ENCODE results near the gene HIGD2A. TPM values are rescaled to one million over a fixed set of nuclear protein-coding genes. Genes with fewer than 3 reads are reported as not detected.

Gene HIGD2A
- total RNA-seq, 1 donor from 2014 or later, result 103 TPM

DNA sequence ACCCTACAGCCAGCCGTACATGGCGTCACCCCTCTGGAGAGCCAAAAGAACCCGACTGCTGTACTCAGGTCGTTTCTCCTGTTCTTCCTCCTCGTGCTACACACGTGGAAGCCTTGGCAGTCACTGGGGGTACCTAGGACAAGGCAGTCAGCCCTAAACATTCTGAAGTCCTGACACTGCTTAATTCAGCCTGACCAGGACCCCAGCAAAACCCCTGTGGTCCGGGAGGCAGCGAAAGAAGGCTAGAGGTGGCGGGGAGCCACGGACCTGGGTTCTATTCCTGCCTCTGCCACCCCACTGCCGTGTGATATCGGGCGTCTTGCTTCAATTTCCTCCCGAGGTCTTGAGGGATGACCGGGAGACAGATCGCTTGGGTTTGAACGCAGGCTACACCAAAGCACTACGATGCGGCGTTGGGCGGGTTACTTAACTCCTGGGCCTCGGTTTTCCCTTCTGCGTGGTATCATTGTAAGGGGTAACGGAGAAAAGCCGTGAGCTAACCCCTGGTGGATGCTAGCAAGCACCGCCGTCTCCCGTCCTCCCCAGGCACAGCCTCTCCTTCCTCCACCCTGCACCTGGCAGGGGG, 23.7 kb upstream of the HIGD2A start:
- peak overlapping the region; percentile 83 for H3K9ac ChIP-seq (ENCODE audit: low read length)
- Mint-ChIP-seq H3K27ac (ENCODE audit: unreplicated experiment) (peak overlapping the region; percentile 18), H3K9me3 (ENCODE audit: unreplicated experiment) (peaks cover 2% of the 10 kb centered on the region), H3K27me3 (ENCODE audit: low read depth, unreplicated experiment) (peaks cover 5% of the 10 kb centered on the region), H3K4me3 (ENCODE audit: unreplicated experiment) (peak overlapping the region; percentile 77), H3K4me1 (ENCODE audit: low read depth, unreplicated experiment) (peaks cover 9% of the 10 kb centered on the region), H3K36me3 (ENCODE audit: low read depth, unreplicated experiment) (peaks cover 6% of the 10 kb centered on the region)
- H3K9me3 ChIP-seq (ENCODE audit: insufficient read depth, low read depth, low read length), result no peaks in the 10 kb centered on the region
- TF ChIP-seq, protein P1, sequence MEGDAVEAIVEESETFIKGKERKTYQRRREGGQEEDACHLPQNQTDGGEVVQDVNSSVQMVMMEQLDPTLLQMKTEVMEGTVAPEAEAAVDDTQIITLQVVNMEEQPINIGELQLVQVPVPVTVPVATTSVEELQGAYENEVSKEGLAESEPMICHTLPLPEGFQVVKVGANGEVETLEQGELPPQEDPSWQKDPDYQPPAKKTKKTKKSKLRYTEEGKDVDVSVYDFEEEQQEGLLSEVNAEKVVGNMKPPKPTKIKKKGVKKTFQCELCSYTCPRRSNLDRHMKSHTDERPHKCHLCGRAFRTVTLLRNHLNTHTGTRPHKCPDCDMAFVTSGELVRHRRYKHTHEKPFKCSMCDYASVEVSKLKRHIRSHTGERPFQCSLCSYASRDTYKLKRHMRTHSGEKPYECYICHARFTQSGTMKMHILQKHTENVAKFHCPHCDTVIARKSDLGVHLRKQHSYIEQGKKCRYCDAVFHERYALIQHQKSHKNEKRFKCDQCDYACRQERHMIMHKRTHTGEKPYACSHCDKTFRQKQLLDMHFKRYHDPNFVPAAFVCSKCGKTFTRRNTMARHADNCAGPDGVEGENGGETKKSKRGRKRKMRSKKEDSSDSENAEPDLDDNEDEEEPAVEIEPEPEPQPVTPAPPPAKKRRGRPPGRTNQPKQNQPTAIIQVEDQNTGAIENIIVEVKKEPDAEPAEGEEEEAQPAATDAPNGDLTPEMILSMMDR (IDR thresholded peaks at IDR 0.05; ENCODE audit: insufficient read depth, low read depth, low read length), result no peak
- TF ChIP-seq EZH2 (IDR thresholded peaks at IDR 0.05; ENCODE audit: insufficient read depth, low read length), result no peak
- H3K27me3 ChIP-seq (ENCODE audit: insufficient read depth, low read length), result no peaks in the 10 kb centered on the region
- no peak for DNase-seq (ENCODE audit: low read depth)
- no peak for FAIRE-seq
- peaks cover 6% of the 10 kb centered on the region for H3K36me3 ChIP-seq (ENCODE audit: insufficient read depth, low read length)
- H3K79me2 ChIP-seq (ENCODE audit: insufficient read depth, low read length), result peaks cover 26% of the 10 kb centered on the region
- peaks cover 18% of the 10 kb centered on the region for H3K4me1 ChIP-seq (ENCODE audit: insufficient read depth, low read length)
- no peak overlapping the region for H3K27ac ChIP-seq (ENCODE audit: low read depth, low read length)
- peaks cover 15% of the 10 kb centered on the region for H4K20me1 ChIP-seq (ENCODE audit: insufficient read depth, low read length)
- H2AFZ ChIP-seq (ENCODE audit: low read depth, low read length), result peak overlapping the region; percentile 96
- H3K4me3 ChIP-seq (ENCODE audit: insufficient read depth, low read depth, low read length), result peak overlapping the region; percentile 77
- H3K4me2 ChIP-seq (ENCODE audit: low read length), result peak overlapping the region; percentile 97

DNA sequence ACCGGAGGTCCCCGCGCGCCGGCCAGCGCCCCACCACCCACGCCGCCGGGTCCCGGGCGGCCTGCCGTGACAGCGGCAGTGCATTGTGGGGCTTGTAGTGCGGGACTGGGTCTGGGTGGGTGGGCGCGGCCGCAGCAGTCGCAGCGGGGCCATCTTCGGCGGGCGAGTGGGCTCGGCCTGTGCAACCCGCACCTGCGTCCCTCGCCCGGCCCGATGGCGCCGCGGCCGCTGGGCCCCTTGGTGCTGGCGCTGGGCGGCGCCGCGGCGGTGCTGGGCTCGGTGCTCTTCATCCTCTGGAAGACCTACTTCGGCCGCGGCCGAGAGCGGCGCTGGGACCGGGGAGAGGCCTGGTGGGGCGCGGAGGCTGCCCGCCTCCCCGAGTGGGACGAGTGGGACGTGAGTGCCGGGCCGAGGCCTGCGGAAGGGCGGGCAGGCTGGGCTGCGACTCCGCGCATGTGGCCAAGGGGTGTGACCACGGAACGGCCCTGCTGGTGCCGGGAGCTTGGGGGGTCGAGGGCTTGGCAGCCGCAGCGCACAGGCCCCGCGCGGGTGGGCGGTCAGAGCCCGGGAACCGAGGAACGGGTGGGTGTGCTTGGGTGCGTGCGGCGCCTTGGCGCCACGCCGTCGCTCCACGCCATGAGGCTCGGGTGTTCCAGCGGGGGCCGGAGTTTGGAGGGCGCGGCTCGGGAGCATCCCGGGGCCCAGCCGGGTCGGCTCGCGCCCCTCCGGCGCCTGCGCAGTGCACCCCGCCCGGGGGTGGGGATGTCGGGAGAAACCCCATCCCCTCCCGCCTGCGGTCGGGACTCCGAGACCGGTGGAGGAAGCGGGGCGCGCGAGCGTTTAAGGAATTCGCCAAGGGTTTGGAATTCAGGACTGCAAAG, 23.0 kb upstream of the HIGD2A start, which contains the start of gene ARL10:
Gene ARL10 (plus strand): TSS at position 137 of the 881 bp plus-strand sequence. CDS start 77 bp downstream, at position 214.
- Mint-ChIP-seq H3K36me3 (ENCODE audit: low read depth, unreplicated experiment) (peaks cover 8% of the 10 kb centered on the region), H3K9me3 (ENCODE audit: unreplicated experiment) (peaks cover 2% of the 10 kb centered on the region), H3K27ac (ENCODE audit: unreplicated experiment) (peak within 1 kb of the TSS; percentile 18), H3K4me3 (ENCODE audit: unreplicated experiment) (peak within 1 kb of the TSS; percentile 85), H3K4me1 (ENCODE audit: low read depth, unreplicated experiment) (peaks cover 9% of the 10 kb centered on the region), H3K27me3 (ENCODE audit: low read depth, unreplicated experiment) (peaks cover 5% of the 10 kb centered on the region)
- peaks cover 18% of the 10 kb centered on the region for H3K4me1 ChIP-seq (ENCODE audit: insufficient read depth, low read length)
- peaks cover 13% of the 10 kb centered on the region for H4K20me1 ChIP-seq (ENCODE audit: insufficient read depth, low read length)
- DNase-seq (ENCODE audit: low read depth), result peak; percentile 50
- H3K4me3 ChIP-seq (ENCODE audit: insufficient read depth, low read depth, low read length), result peak within 1 kb of the TSS; percentile 77
- H3K9ac ChIP-seq (ENCODE audit: low read length), result peak within 1 kb of the TSS; percentile 83
- H3K4me2 ChIP-seq (ENCODE audit: low read length), result peak within 1 kb of the TSS; percentile 97
- FAIRE-seq, result no peak
- H3K9me3 ChIP-seq (ENCODE audit: insufficient read depth, low read depth, low read length), result no peaks in the 10 kb centered on the region
- no peaks in the 10 kb centered on the region for H3K27me3 ChIP-seq (ENCODE audit: insufficient read depth, low read length)
- H2AFZ ChIP-seq (ENCODE audit: low read depth, low read length), result peak within 1 kb of the TSS; percentile 96
- peaks cover 19% of the 10 kb centered on the region for H3K79me2 ChIP-seq (ENCODE audit: insufficient read depth, low read length)
- H3K27ac ChIP-seq (ENCODE audit: low read depth, low read length), result peak within 1 kb of the TSS; percentile 42
- H3K36me3 ChIP-seq (ENCODE audit: insufficient read depth, low read length), result peaks cover 13% of the 10 kb centered on the region
- TF ChIP-seq, protein P1 (IDR thresholded peaks at IDR 0.05; ENCODE audit: insufficient read depth, low read depth, low read length), result no peak

Data from astrocyte (in vitro differentiated cells and primary cell).